H1 (cell line): ENCODE measurements around the gene CPA1. TPM values are rescaled to one million over a fixed set of nuclear protein-coding genes. Genes with fewer than 3 reads are reported as not detected.

Source experiments
- CTCF ChIA-PET: fragments of 300-600 bp; sonication (Branson Sonifier 250); formaldehyde crosslinking; loops from one replicate; lab custom pipeline; 2021; ENCODE audit not compliant: partially characterized antibody; lab: Charles Lee
- POLR2A ChIA-PET: fragments of 300-600 bp; sonication (Branson Sonifier 250); formaldehyde crosslinking; loops from one replicate; lab custom pipeline; 2021; ENCODE audit warnings: inconsistent platforms; ENCODE audit not compliant: partially characterized antibody; lab: Charles Lee
- DNase-seq, 2 experiments: peaks; one replicate each; pipeline versions ENCODE4 v3.0.0 to v3.0.0-alpha.2; 2010 to 2022; ENCODE audit warnings: low spot score in 2 of 2, low read depth in 1 of 2, mixed read lengths in 1 of 2
- FAIRE-seq: peaks from 2 replicates; lab custom pipeline; 2011; peaks lifted over from hg19 to GRCh38; lab: Jason Lieb, UNC
- H2AFZ ChIP-seq: 2 replicates; pipeline ENCODE4 v1.8.1; 2012; ENCODE audit warnings: low read length, inconsistent platforms
- H2AK5ac ChIP-seq: 2 replicates; pipeline ENCODE4 v1.6.1; 2013; ENCODE audit warnings: low read depth, low read length
- H2BK120ac ChIP-seq: replicated peaks from 2 replicates; pipeline ENCODE3; 2013; ENCODE audit warnings: low read depth, low read length, inconsistent platforms
- H2BK12ac ChIP-seq: 2 replicates; pipeline ENCODE4 v1.6.1; 2013; ENCODE audit warnings: low read depth, low read length
- H2BK15ac ChIP-seq: 2 replicates; pipeline ENCODE4 v1.6.1; 2013; ENCODE audit warnings: low read length
- H2BK20ac ChIP-seq: 2 replicates; pipeline ENCODE4 v1.6.1; 2013; ENCODE audit warnings: low read length
- H2BK5ac ChIP-seq: 2 replicates; pipeline ENCODE4 v1.6.1; 2013; ENCODE audit warnings: low read depth, low read length
- H3K14ac ChIP-seq: 2 replicates; pipeline ENCODE4 v1.6.1; 2013; ENCODE audit warnings: inconsistent platforms; ENCODE audit not compliant: insufficient read length
- H3K18ac ChIP-seq: 2 replicates; pipeline ENCODE4 v1.6.1; 2013; ENCODE audit warnings: low read length; ENCODE audit errors: extremely low read depth
- H3K23ac ChIP-seq: 2 replicates; pipeline ENCODE4 v1.6.1; 2013; ENCODE audit warnings: inconsistent platforms; ENCODE audit not compliant: insufficient read length
- H3K23me2 ChIP-seq: 2 replicates; pipeline ENCODE4 v1.6.1; 2013; ENCODE audit warnings: low read depth, low read length
- H3K27ac ChIP-seq: 2 replicates; pipeline ENCODE4 v1.6.1; 2011; ENCODE audit warnings: low read depth, low read length, inconsistent platforms
- H3K27me3 ChIP-seq, 4 experiments: replicated peaks in 1 of 4; 1 replicate in 1 of 4; 2 replicates in 3 of 4; pipeline versions ENCODE4 v1.6.1 to v1.8.1; 2011 to 2013; ENCODE audit warnings: low read length in 3 of 4, mild to moderate bottlenecking in 3 of 4, inconsistent platforms in 2 of 4, mixed read lengths in 2 of 4, moderate library complexity in 1 of 4; ENCODE audit not compliant: control insufficient read depth in 3 of 4, insufficient read depth in 3 of 4; ENCODE audit errors: extremely low read depth in 1 of 4
- H3K36me3 ChIP-seq, 4 experiments: 2 replicates each; pipeline versions ENCODE4 v1.6.1 to v1.8.1; 2011 to 2013; ENCODE audit warnings: mild to moderate bottlenecking in 4 of 4, low read length in 3 of 4, moderate library complexity in 2 of 4, control low read depth in 1 of 4, inconsistent platforms in 1 of 4; ENCODE audit not compliant: insufficient read depth in 4 of 4, control insufficient read depth in 2 of 4
- H3K4ac ChIP-seq: replicated peaks from 2 replicates; pipeline ENCODE3; 2013; ENCODE audit warnings: low read length, low read depth, mixed read lengths, inconsistent platforms; ENCODE audit not compliant: insufficient read length
- H3K4me1 ChIP-seq, 4 experiments: replicated peaks in 1 of 4; 1 replicate in 1 of 4; 2 replicates in 3 of 4; pipeline versions ENCODE4 v1.6.1 to v1.8.1; 2011 to 2013; ENCODE audit warnings: low read length in 3 of 4, inconsistent platforms in 2 of 4, mixed read lengths in 1 of 4; ENCODE audit not compliant: insufficient read depth in 4 of 4, control insufficient read depth in 3 of 4
- H3K4me2 ChIP-seq, 2 experiments: 2 replicates each; pipeline versions ENCODE4 v1.6.1 to v1.8.1; 2011 to 2013; ENCODE audit warnings: low read depth in 2 of 2, low read length in 2 of 2, control low read depth in 1 of 2, inconsistent platforms in 1 of 2, mild to moderate bottlenecking in 1 of 2; ENCODE audit not compliant: insufficient read depth in 1 of 2
- H3K4me3 ChIP-seq, 4 experiments: fragments of 200-600, 300-600 bp in 1 of 4; sonication (generic), shearing (Covaris generic), sonication (Bioruptor Twin) in 1 of 4; 2 replicates each; pipeline versions ENCODE4 v1.5.1 to v1.8.1; 2011 to 2016; ENCODE audit warnings: low read length in 4 of 4, low read depth in 3 of 4, control low read depth in 2 of 4, inconsistent platforms in 2 of 4, mild to moderate bottlenecking in 2 of 4, mixed read lengths in 1 of 4, moderate library complexity in 1 of 4; ENCODE audit not compliant: insufficient read depth in 2 of 4; ENCODE audit errors: extremely low read depth in 1 of 4
- H3K56ac ChIP-seq: replicated peaks from 2 replicates; pipeline ENCODE3; 2013; ENCODE audit warnings: low read depth, mild to moderate bottlenecking, mixed read lengths, low read length, inconsistent platforms; ENCODE audit not compliant: insufficient read length
- H3K79me1 ChIP-seq: 2 replicates; pipeline ENCODE4 v1.6.1; 2013; ENCODE audit warnings: low read depth, low read length, control low read depth
- H3K79me2 ChIP-seq, 2 experiments: 2 replicates each; pipeline versions ENCODE4 v1.6.1 to v1.8.1; 2012 to 2013; ENCODE audit warnings: low read length in 2 of 2, mild to moderate bottlenecking in 2 of 2, inconsistent platforms in 1 of 2; ENCODE audit not compliant: insufficient read depth in 2 of 2, control insufficient read depth in 1 of 2
- H3K9ac ChIP-seq, 4 experiments: replicated peaks in 1 of 4; 1 replicate in 1 of 4; 2 replicates in 3 of 4; pipeline versions ENCODE4 v1.6.1 to v1.8.1; 2011 to 2013; ENCODE audit warnings: low read depth in 3 of 4, low read length in 3 of 4, control low read depth in 2 of 4, mild to moderate bottlenecking in 2 of 4, moderate library complexity in 2 of 4, inconsistent platforms in 1 of 4; ENCODE audit errors: extremely low read depth in 1 of 4
- H3K9me3 ChIP-seq, 2 experiments: 2 replicates each; pipeline versions ENCODE4 v1.6.1 to v1.8.1; 2012 to 2013; ENCODE audit warnings: mild to moderate bottlenecking in 2 of 2, moderate library complexity in 2 of 2, control low read depth in 1 of 2, inconsistent platforms in 1 of 2, low read depth in 1 of 2, low read length in 1 of 2, mixed read lengths in 1 of 2; ENCODE audit not compliant: insufficient read depth in 2 of 2
- H4K20me1 ChIP-seq, 2 experiments: replicated peaks in 1 of 2; 2 replicates each; pipeline versions ENCODE3 to v1.8.1; 2011 to 2013; ENCODE audit warnings: inconsistent platforms in 2 of 2, low read length in 2 of 2, mild to moderate bottlenecking in 1 of 2; ENCODE audit not compliant: insufficient read depth in 2 of 2, control insufficient read depth in 1 of 2
- H4K5ac ChIP-seq: 2 replicates; pipeline ENCODE4 v1.6.1; 2013; ENCODE audit warnings: low read length, low read depth, mixed read lengths, inconsistent platforms; ENCODE audit not compliant: insufficient read length
- H4K8ac ChIP-seq: 2 replicates; pipeline ENCODE4 v1.8.0; 2013; ENCODE audit warnings: mild to moderate bottlenecking, moderate library complexity, low read length, inconsistent platforms; ENCODE audit not compliant: insufficient read depth; ENCODE audit errors: extremely low read depth
- H4K91ac ChIP-seq: replicated peaks from 2 replicates; pipeline ENCODE3; 2013; ENCODE audit warnings: low read length, mixed read lengths, inconsistent platforms; ENCODE audit not compliant: insufficient read length
- CHD2 ChIP-seq: IDR thresholded peaks from 2 replicates; pipeline ENCODE4 v1.6.1; 2012; ENCODE audit warnings: low read length, improper control_type of control experiment
- EGR1 ChIP-seq: IDR thresholded peaks from 2 replicates; pipeline ENCODE4 v1.6.1; 2011; ENCODE audit warnings: low read depth, low read length, borderline replicate concordance
- FOSL1 ChIP-seq: IDR thresholded peaks from 2 replicates; pipeline ENCODE4 v1.6.1; 2011; ENCODE audit warnings: mild to moderate bottlenecking, low read depth, low read length, moderate library complexity; ENCODE audit not compliant: insufficient read depth
- GABPA ChIP-seq: IDR thresholded peaks from 2 replicates; pipeline ENCODE4 v1.6.1; 2011; ENCODE audit warnings: mild to moderate bottlenecking, low read length, moderate library complexity, borderline replicate concordance; ENCODE audit not compliant: insufficient read depth
- HDAC2 ChIP-seq, 2 experiments: fragments of 300-600 bp in 1 of 2; sonication (generic) in 1 of 2; IDR thresholded peaks; 2 replicates each; pipeline ENCODE4 v1.6.1; 2011 to 2012; ENCODE audit warnings: low read depth in 2 of 2, low read length in 2 of 2, mild to moderate bottlenecking in 2 of 2, moderate library complexity in 2 of 2, borderline replicate concordance in 1 of 2, inconsistent platforms in 1 of 2
- KDM1A ChIP-seq: fragments of 200-600, 300-600 bp; sonication (generic); IDR thresholded peaks from 2 replicates; pipeline ENCODE4 v1.7.1; 2016; ENCODE audit warnings: mild to moderate bottlenecking, low read length, borderline replicate concordance
- POLR2A ChIP-seq, 2 experiments: IDR thresholded peaks; 1 replicate in 1 of 2; 2 replicates in 1 of 2; pipeline ENCODE4 v1.6.1; 2011; ENCODE audit warnings: low read depth in 2 of 2, low read length in 2 of 2, mild to moderate bottlenecking in 2 of 2; ENCODE audit errors: control extremely low read depth in 1 of 2
- SAP30 ChIP-seq: fragments of 300-600 bp; sonication (generic); IDR thresholded peaks from 2 replicates; pipeline ENCODE4 v1.7.1; 2012; ENCODE audit warnings: low read length, moderate library complexity, mild to moderate bottlenecking, inconsistent platforms; ENCODE audit not compliant: insufficient read depth, insufficient replicate concordance
- SIN3A ChIP-seq, 2 experiments: IDR thresholded peaks in 1 of 2; conservative IDR thresholded peaks in 1 of 2; 2 replicates each; pipeline ENCODE4 v1.6.1; 2011 to 2012; ENCODE audit warnings: low read length in 2 of 2, improper control_type of control experiment in 1 of 2, low read depth in 1 of 2, mild to moderate bottlenecking in 1 of 2
- SIRT6 ChIP-seq: IDR thresholded peaks from one replicate; pipeline ENCODE4 v1.7.1; 2012; ENCODE audit warnings: low read length, inconsistent platforms
- SP4 ChIP-seq: IDR thresholded peaks from 2 replicates; pipeline ENCODE4 v1.6.1; 2012; ENCODE audit warnings: low read length, inconsistent platforms
- TAF7 ChIP-seq: optimal IDR thresholded peaks from 2 replicates; pipeline ENCODE3; 2011; ENCODE audit warnings: low read depth, mild to moderate bottlenecking, inconsistent platforms, low read length, moderate library complexity, borderline replicate concordance
- ZNF274 ChIP-seq: IDR thresholded peaks from 2 replicates; pipeline ENCODE4 v1.7.0; 2012; ENCODE audit warnings: low read length, borderline replicate concordance; ENCODE audit errors: extremely low read depth
- WGBS, 2 experiments: shearing (Covaris generic) in 1 of 2; methylation state at CpG; one replicate each; pipeline versions ENCODE4 v1.1.6 to v1.1.7; 2013 to 2015; ENCODE audit warnings: low lambda C conversion rate in 2 of 2, mixed read lengths in 2 of 2, inconsistent platforms in 1 of 2, low coverage in 1 of 2, missing lambda C conversion rate in 1 of 2; ENCODE audit not compliant: insufficient replicate concordance in 2 of 2, insufficient coverage in 1 of 2, insufficient read length in 1 of 2; ENCODE audit errors: extremely low coverage in 1 of 2, missing lambda C conversion rate in 1 of 2; 5-methylcytosine and 5-hydroxymethylcytosine counted together
- polyA plus RNA-seq, 7 experiments: library from polyadenylated mRNA; depleted of rRNA in 3 of 7; stranded (reverse) in 5 of 7; unstranded in 2 of 7; fragments of >200 nt in 5 of 7; fragments of 200-250 nt in 2 of 7; gene quantifications; 1 replicate in 5 of 7; 2 replicates in 1 of 7; 4 replicates in 1 of 7; pipeline versions ENCODE4 v1.2.1 to v1.2.3, GENCODE V29; 2011 to 2013; ENCODE audit warnings: missing spikeins in 2 of 7, mixed read lengths in 2 of 7
- total RNA-seq: library from RNA; stranded (reverse); fragmentation: NEBNext Ultra II Directional; extraction: Animal tissue kit (Norgen Biotek cat#: 25700); gene quantifications from 2 replicates; pipeline ENCODE4 v1.2.1, GENCODE V29; 2021

Gene CPA1
- total and polyA plus RNA-seq, 2 of the 8 experiments (the other 6 are each of a cell fraction or from before 2014, with no cell fraction given): not detected

- Histone ChIP-seq H3K18ac (no peak overlapping the region), H3K79me1 (no peaks in the 10 kb centered on the region), H2BK120ac (no peak overlapping the region), H4K20me1 (no peaks in the 10 kb centered on the region), H3K27me3 (no peaks in the 10 kb centered on the region), H2BK12ac (no peak overlapping the region), H3K4me1 (peaks cover 0 to 13% (median 7%) of the 10 kb centered on the region in 4 experiments; a peak in 5 of 7 replicates), H2BK5ac (no peak overlapping the region), H3K4ac (no peak overlapping the region), H3K36me3 (no peaks in the 10 kb centered on the region), H3K56ac (no peak overlapping the region), H4K5ac (no peak overlapping the region), H3K9me3 (no peaks in the 10 kb centered on the region), H2BK15ac (no peak overlapping the region), H4K91ac (no peak overlapping the region), H3K4me2 (no peak overlapping the region), H3K23ac (no peak overlapping the region), H3K9ac (no peak overlapping the region), H3K79me2 (no peaks in the 10 kb centered on the region), H4K8ac (no peak overlapping the region), H3K14ac (no peak overlapping the region), H2AK5ac (no peak overlapping the region), H3K27ac (no peak overlapping the region), H3K23me2 (no peaks in the 10 kb centered on the region), H3K4me3 (no peak overlapping the region), H2BK20ac (no peak overlapping the region), H2AFZ (no peak overlapping the region)
- POLR2A ChIA-PET: no interaction called here
- CTCF ChIA-PET: interaction anchor here (0.9 to 1.7 kb wide), 4 partner anchors 9 to 388 kb away, joined by 3 to 4 read pairs (median 3); no protein-coding TSS in a partner anchor
- no peak for FAIRE-seq
- DNase-seq: no peak
- 78% methylated on average over 2 of the region's 2 CpGs; no CpG with 5 or more reads in 1 of the 2 experiments for WGBS, 2 experiments
- TF ChIP-seq FOSL1 (no peak), SIRT6 (no peak), TAF7 (no peak), CHD2 (no peak), GABPA (no peak), SP4 (no peak), SIN3A (conservative IDR thresholded peaks at IDR 0.05 in 1 of 2, IDR thresholded peaks at IDR 0.05 in 1 of 2; ENCODE audit: low read depth in 1 of 2, low read length in 2 of 2) (no peak), SAP30 (no peak), POLR2A (IDR thresholded peaks at IDR 0.05; ENCODE audit: control extremely low read depth in 1 of 2, low read depth in 2 of 2, low read length in 2 of 2) (no peak), KDM1A (no peak), ZNF274 (no peak), HDAC2 (IDR thresholded peaks at IDR 0.05; ENCODE audit: borderline replicate concordance in 1 of 2, low read depth in 2 of 2, low read length in 2 of 2) (no peak), EGR1 (no peak)
Observed at GRCh38 chr7:130333832-130334231, 46.5 kb upstream of the CPA1 start.
